Measurements from ENCODE around the gene C1orf167.

- TF ChIP-seq CTCF (IDR thresholded peaks at IDR 0.05) (no peak), POLR2AphosphoS5 (IDR thresholded peaks at IDR 0.05; ENCODE audit: insufficient read depth in 1 of 2, low read depth in 1 of 2) (no peak)
These were observed 21.6 kb downstream of the C1orf167 start for GRCh38 chr1:11783556-11783955.
